Naive thymus-derived CD4-positive, alpha-beta T cell (primary cell): ENCODE measurements around the gene SVOP. TPM values are rescaled to one million over a fixed set of nuclear protein-coding genes. Genes with fewer than 3 reads are reported as not detected.

ENCODE experiments used
- ATAC-seq: fragments of 150-1000 bp; cut with Tn5 transposase; 2 replicates; pipeline ENCODE4 v1.10.0; 2021; ENCODE audit warnings: mild to moderate bottlenecking, moderate library complexity
- CTCF ChIA-PET: fragments of 350-600 bp; sonication (Branson Sonifier 250); formaldehyde crosslinking; loops from one replicate; lab custom pipeline; 2021; ENCODE audit warnings: antibody characterized with exemption; lab: Charles Lee
- POLR2A ChIA-PET: fragments of 350-600 bp; sonication (Branson Sonifier 250); formaldehyde crosslinking; loops from one replicate; lab custom pipeline; 2021; ENCODE audit warnings: antibody characterized with exemption, inconsistent platforms; lab: Charles Lee
- DNase-seq, 9 donors: peaks; one replicate each; pipeline versions ENCODE4 v3.0.0 to v3.0.0-alpha.2; 2020 to 2022; ENCODE audit warnings: mixed read lengths in 1 of 9
- H3K27ac ChIP-seq: one replicate; pipeline ENCODE4 v1.7.0; 2013; ENCODE audit warnings: mild to moderate bottlenecking, low read depth, low read length, moderate library complexity
- H3K27me3 ChIP-seq, 2 donors: one replicate each; pipeline ENCODE4 v1.7.0; 2013; ENCODE audit warnings: low read length in 2 of 2, mild to moderate bottlenecking in 2 of 2, moderate library complexity in 2 of 2; ENCODE audit not compliant: control insufficient read depth in 2 of 2, insufficient read depth in 2 of 2
- H3K36me3 ChIP-seq, 3 experiments: 1 replicate in 2 of 3; 2 replicates in 1 of 3; pipeline ENCODE4 v1.7.0; 2013; ENCODE audit warnings: low read length in 3 of 3, mild to moderate bottlenecking in 3 of 3, moderate library complexity in 1 of 3; ENCODE audit not compliant: insufficient read depth in 3 of 3, control insufficient read depth in 2 of 3
- H3K4me1 ChIP-seq, 2 donors: one replicate each; pipeline ENCODE4 v1.7.0; 2013; ENCODE audit warnings: low read length in 2 of 2, mild to moderate bottlenecking in 2 of 2, moderate library complexity in 1 of 2; ENCODE audit not compliant: control insufficient read depth in 2 of 2, insufficient read depth in 2 of 2
- H3K4me3 ChIP-seq: 2 replicates; pipeline ENCODE4 v1.7.0; 2013; ENCODE audit warnings: mild to moderate bottlenecking, low read length
- H3K9me3 ChIP-seq, 3 experiments: 1 replicate in 2 of 3; 2 replicates in 1 of 3; pipeline ENCODE4 v1.7.0; 2013; ENCODE audit warnings: low read length in 3 of 3; ENCODE audit not compliant: control insufficient read depth in 2 of 3
- H3K27ac Mint-ChIP-seq, 9 donors: one replicate each; pipeline ENCODE4 v1.8.0; 2020 to 2022; ENCODE audit warnings: mixed read lengths in 9 of 9, mild to moderate bottlenecking in 8 of 9, moderate library complexity in 5 of 9, inconsistent platforms in 2 of 9
- H3K27me3 Mint-ChIP-seq, 5 donors: one replicate each; pipeline ENCODE4 v1.8.0; 2021 to 2022; ENCODE audit warnings: mixed read lengths in 5 of 5, mild to moderate bottlenecking in 1 of 5
- H3K36me3 Mint-ChIP-seq, 5 donors: one replicate each; pipeline ENCODE4 v1.8.0; 2020 to 2022; ENCODE audit warnings: mixed read lengths in 5 of 5, mild to moderate bottlenecking in 3 of 5, inconsistent platforms in 1 of 5
- H3K4me1 Mint-ChIP-seq, 7 donors: one replicate each; pipeline ENCODE4 v1.8.0; 2020 to 2022; ENCODE audit warnings: mixed read lengths in 7 of 7, mild to moderate bottlenecking in 3 of 7, inconsistent platforms in 1 of 7
- H3K4me3 Mint-ChIP-seq, 10 donors: one replicate each; pipeline ENCODE4 v1.8.0; 2020 to 2022; ENCODE audit warnings: mild to moderate bottlenecking in 10 of 10, mixed read lengths in 10 of 10, moderate library complexity in 6 of 10, inconsistent platforms in 2 of 10
- H3K9me3 Mint-ChIP-seq, 11 donors: one replicate each; pipeline ENCODE4 v1.8.0; 2020 to 2022; ENCODE audit warnings: mixed read lengths in 11 of 11, mild to moderate bottlenecking in 4 of 11, inconsistent platforms in 1 of 11, moderate library complexity in 1 of 11
- intact Hi-C, 2 donors: fragments of 100-400 bp; cut with micrococcal nuclease; formaldehyde crosslinking; loops; one replicate each; pipeline ENCODE4 v1.15.1; 2023
- polyA plus RNA-seq, 2 donors: library from polyadenylated mRNA; unstranded; fragments of 300-500 nt; fragmentation: Illumina TruSeq; gene quantifications; one replicate each; pipeline ENCODE4 v1.2.3, GENCODE V29; 2021
- total RNA-seq, 6 experiments: library from RNA in 5 of 6; stranded (reverse) in 5 of 6; gene quantifications; 1 replicate in 5 of 6; 2 replicates in 1 of 6; pipeline ENCODE4 v1.2.3 and lab custom pipeline; 2021 to 2026

Gene SVOP
- total and polyA plus RNA-seq, 7 experiments from 2014 or later, result not detected

DNA sequence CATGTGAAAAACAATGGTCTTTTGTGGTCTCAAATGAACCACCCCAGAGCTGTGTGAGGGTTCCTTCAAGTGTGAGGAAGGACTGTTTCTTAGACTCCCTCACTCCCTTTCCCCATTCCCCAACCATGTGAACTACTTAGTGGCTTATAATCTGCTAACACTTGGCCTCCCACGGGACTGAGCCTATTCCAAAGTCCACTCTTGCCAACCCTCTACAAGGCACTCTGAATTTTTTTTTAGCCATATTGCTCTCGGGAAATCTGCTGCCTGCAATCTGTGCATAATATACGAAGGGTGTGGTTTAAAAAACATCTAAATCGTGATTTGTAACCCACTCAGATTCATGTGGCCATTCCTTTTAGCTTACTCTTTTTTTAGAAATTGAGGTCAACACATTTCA is 2.6 kb downstream of the SVOP start:
- Histone ChIP-seq H3K27ac (no peak overlapping the region), H3K27me3 (peaks cover 0 to 5% of the 10 kb centered on the region in 2 donors), H3K36me3 (no peaks in the 10 kb centered on the region), H3K9me3 (no peaks in the 10 kb centered on the region), H3K4me1 (no peaks in the 10 kb centered on the region), H3K4me3 (no peak overlapping the region)
- Mint-ChIP-seq H3K36me3 (no peaks in the 10 kb centered on the region), H3K4me3 (no peak overlapping the region), H3K27ac (no peak overlapping the region), H3K27me3 (peaks cover 35 to 59% (median 45%) of the 10 kb centered on the region in 5 donors), H3K4me1 (no peaks in the 10 kb centered on the region), H3K9me3 (peaks cover 0 to 2% (median 0%) of the 10 kb centered on the region in 11 donors)
- intact Hi-C loops, result no loop called here
- ATAC-seq (no peak), DNase-seq (no peak)
- CTCF ChIA-PET, result no interaction called here
- POLR2A ChIA-PET, result no interaction called here

DNA sequence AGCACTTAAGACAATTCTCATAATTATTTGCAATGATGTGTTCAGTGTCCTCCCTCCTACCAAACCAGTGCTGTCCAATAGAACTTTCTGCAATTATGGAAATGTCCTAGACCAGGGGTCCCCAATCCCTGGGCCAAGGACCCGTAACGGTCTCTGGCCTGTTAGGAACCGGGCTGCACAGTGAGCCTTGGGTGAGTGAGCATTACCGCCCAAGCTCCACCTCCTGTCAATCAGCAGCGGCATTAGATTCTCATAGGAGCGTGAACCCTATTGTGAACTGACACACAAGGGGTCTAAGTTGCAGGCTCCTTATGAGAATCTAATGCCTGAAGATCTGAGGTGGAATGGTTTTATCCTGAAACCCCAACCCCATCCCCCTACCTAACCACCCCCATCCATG is 3.9 kb downstream of the SVOP start:
- Histone ChIP-seq H3K4me3 (no peak overlapping the region), H3K27ac (no peak overlapping the region), H3K9me3 (no peaks in the 10 kb centered on the region), H3K27me3 (peaks cover 0 to 5% of the 10 kb centered on the region in 2 donors), H3K36me3 (no peaks in the 10 kb centered on the region), H3K4me1 (no peaks in the 10 kb centered on the region)
- POLR2A ChIA-PET, result no interaction called here
- no peak overlapping the region for H3K27ac Mint-ChIP-seq
- no peaks in the 10 kb centered on the region for H3K36me3 Mint-ChIP-seq
- CTCF ChIA-PET, result no interaction called here
- ATAC-seq, result no peak
- peaks cover 30 to 55% (median 42%) of the 10 kb centered on the region in 5 donors for H3K27me3 Mint-ChIP-seq
- DNase-seq, result no peak
- no peak overlapping the region for H3K4me3 Mint-ChIP-seq
- intact Hi-C loops, result no loop called here
- H3K9me3 Mint-ChIP-seq, result no peaks in the 10 kb centered on the region
- H3K4me1 Mint-ChIP-seq, result no peaks in the 10 kb centered on the region

- Mint-ChIP-seq H3K27ac (no peak overlapping the region), H3K27me3 (peaks cover 28 to 53% (median 43%) of the 10 kb centered on the region in 5 donors), H3K4me3 (no peak overlapping the region), H3K36me3 (no peaks in the 10 kb centered on the region), H3K9me3 (no peaks in the 10 kb centered on the region), H3K4me1 (no peaks in the 10 kb centered on the region)
- ChIA-PET CTCF (no interaction called here), POLR2A (no interaction called here)
- Histone ChIP-seq H3K9me3 (no peaks in the 10 kb centered on the region), H3K4me1 (no peaks in the 10 kb centered on the region), H3K27ac (no peak overlapping the region), H3K27me3 (no peaks in the 10 kb centered on the region), H3K36me3 (no peaks in the 10 kb centered on the region), H3K4me3 (no peak overlapping the region)
- intact Hi-C loops, result no loop called here
- DNase-seq (no peak), ATAC-seq (no peak)
These were observed 4.9 kb downstream of the SVOP start for GRCh38 chr12:109016016-109016415.

DNA sequence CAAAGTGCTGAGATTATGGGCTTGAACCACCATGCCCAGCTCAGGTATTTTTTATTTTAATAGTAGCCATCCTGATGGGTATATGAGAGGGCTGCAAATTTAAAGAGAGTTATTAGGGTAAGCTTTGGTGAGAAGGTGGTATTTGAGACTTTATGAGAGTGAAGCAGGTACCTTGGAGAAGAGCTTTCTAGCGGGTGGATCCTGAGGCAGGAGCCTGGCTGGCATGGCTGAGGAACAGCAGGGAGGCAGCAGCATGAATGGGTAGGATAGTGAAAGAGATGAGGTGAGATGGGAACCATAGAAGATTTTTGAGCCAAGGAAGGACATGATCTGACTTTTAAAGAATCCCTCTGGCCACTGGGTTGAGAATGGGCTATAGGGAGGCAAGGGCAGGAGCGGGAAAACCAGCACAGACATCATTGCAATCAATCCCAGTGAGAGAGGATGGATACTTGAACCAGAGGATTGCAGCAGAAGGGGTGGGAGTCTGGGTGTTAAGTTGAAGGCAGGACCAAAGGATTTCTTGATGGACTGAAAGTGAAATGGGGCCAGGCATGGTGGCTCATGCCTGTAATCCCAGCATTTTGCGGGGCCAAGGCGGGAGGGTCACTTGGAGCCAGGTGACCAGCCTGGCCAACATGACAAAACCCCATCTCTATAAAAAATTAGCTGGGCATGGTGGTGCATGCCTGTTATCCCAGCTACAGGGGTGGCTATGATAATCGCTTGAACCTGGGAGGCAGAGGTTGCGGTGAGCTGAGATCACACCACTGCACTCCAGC is 5.7 kb downstream of the SVOP start:
- H3K36me3 Mint-ChIP-seq, result no peaks in the 10 kb centered on the region
- peaks cover 21 to 49% (median 35%) of the 10 kb centered on the region in 5 donors for H3K27me3 Mint-ChIP-seq
- H3K27ac Mint-ChIP-seq, result no peak overlapping the region

DNA sequence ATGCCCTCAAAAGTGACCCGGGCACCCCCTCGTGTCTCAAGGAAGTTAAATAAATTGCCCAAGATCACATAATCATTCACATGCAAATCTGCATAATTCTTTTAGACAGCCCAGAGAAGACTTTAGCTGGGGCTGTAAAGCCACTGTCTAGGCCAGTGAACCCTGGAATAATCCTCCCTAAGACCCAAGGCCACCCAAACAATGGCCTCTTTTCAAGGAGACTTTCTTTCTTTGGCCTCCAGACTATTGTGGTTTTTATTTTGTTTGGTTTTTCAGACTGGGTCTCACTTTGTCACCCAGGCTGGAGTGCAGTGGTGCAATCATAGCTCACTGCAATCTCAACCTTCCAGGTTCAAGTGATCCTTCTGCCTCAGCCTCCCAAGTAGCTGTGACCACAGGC is 10.6 kb downstream of the SVOP start:
- Histone ChIP-seq H3K27me3 (no peaks in the 10 kb centered on the region), H3K9me3 (no peaks in the 10 kb centered on the region), H3K4me1 (no peaks in the 10 kb centered on the region), H3K4me3 (no peak overlapping the region), H3K36me3 (no peaks in the 10 kb centered on the region), H3K27ac (no peak overlapping the region)
- no peak overlapping the region for H3K27ac Mint-ChIP-seq
- intact Hi-C loops, result no loop called here
- CTCF ChIA-PET, result no interaction called here
- ATAC-seq (no peak), DNase-seq (no peak)
- no peaks in the 10 kb centered on the region for H3K4me1 Mint-ChIP-seq
- POLR2A ChIA-PET, result no interaction called here
- peaks cover 17 to 37% (median 23%) of the 10 kb centered on the region in 5 donors for H3K27me3 Mint-ChIP-seq
- H3K36me3 Mint-ChIP-seq, result no peaks in the 10 kb centered on the region
- no peaks in the 10 kb centered on the region for H3K9me3 Mint-ChIP-seq
- no peak overlapping the region for H3K4me3 Mint-ChIP-seq

More for the DNA sequence above, 5.7 kb downstream of the SVOP start:
- Histone ChIP-seq H3K4me1 (no peaks in the 10 kb centered on the region), H3K4me3 (no peak overlapping the region), H3K27me3 (no peaks in the 10 kb centered on the region), H3K36me3 (no peaks in the 10 kb centered on the region), H3K27ac (no peak overlapping the region), H3K9me3 (no peaks in the 10 kb centered on the region)
- ChIA-PET POLR2A (no interaction called here), CTCF (no interaction called here)
- DNase-seq, result no peak
- Mint-ChIP-seq H3K4me1 (no peaks in the 10 kb centered on the region), H3K9me3 (no peaks in the 10 kb centered on the region), H3K4me3 (no peak overlapping the region)
- no peak for ATAC-seq
- intact Hi-C loops, result no loop called here

DNA sequence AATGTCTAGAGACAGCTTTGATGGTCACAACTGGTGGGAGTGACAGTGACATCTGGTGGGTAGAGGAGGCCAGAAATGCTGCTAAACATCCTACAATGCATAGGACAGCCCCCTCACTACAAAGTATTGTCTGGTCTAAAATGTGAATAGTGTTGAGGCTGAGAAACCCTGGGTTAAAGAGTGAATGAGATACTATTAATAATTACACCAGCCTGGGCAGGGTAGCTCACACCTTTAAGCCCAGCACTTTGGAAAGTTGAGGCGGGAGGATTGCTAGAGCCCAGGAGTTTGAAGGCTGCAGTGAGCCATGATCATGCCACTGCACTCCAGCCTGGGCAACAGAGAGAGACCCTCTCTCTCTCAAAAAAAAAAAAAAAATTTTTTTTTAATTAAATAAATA is 11.1 kb downstream of the SVOP start:
- ChIA-PET CTCF (no interaction called here), POLR2A (no interaction called here)
- ATAC-seq (no peak), DNase-seq (no peak)
- Mint-ChIP-seq H3K4me1 (no peaks in the 10 kb centered on the region), H3K27me3 (peaks cover 14 to 38% (median 23%) of the 10 kb centered on the region in 5 donors), H3K9me3 (no peaks in the 10 kb centered on the region), H3K36me3 (no peaks in the 10 kb centered on the region), H3K4me3 (no peak overlapping the region), H3K27ac (no peak overlapping the region)
- Histone ChIP-seq H3K27ac (no peak overlapping the region), H3K4me1 (no peaks in the 10 kb centered on the region), H3K9me3 (no peaks in the 10 kb centered on the region), H3K4me3 (no peak overlapping the region), H3K27me3 (no peaks in the 10 kb centered on the region), H3K36me3 (no peaks in the 10 kb centered on the region)
- intact Hi-C loops, result no loop called here

DNA sequence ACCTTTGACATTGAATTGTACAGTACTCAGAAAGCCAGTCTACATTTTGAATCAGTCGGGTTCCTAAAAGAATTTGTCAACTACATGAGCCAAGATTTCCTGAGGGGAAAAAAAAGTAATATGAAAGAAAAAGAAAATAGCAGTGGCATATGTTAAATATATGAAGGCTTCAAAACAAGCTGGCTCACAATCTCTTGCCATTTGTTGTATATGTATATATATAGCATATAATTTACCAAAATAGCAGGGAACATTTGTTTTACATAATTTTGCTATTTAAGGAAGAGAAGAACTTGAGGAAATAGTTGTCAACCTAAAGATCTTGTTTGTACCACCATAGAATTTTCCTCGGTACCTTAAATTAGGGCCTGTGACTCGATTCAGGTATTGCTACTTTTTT is 16.9 kb downstream of the SVOP start:
- Histone ChIP-seq H3K4me1 (no peaks in the 10 kb centered on the region), H3K9me3 (no peaks in the 10 kb centered on the region)
- no peak overlapping the region for H3K4me3 Mint-ChIP-seq

More for the DNA sequence above, 16.9 kb downstream of the SVOP start:
- H3K27ac ChIP-seq, result no peak overlapping the region
- Mint-ChIP-seq H3K27ac (no peak overlapping the region), H3K4me1 (no peaks in the 10 kb centered on the region), H3K36me3 (no peaks in the 10 kb centered on the region), H3K27me3 (peaks cover 7 to 21% (median 14%) of the 10 kb centered on the region in 5 donors), H3K9me3 (no peaks in the 10 kb centered on the region)
- POLR2A ChIA-PET, result no interaction called here
- ATAC-seq (no peak), DNase-seq (no peak)
- H3K36me3 ChIP-seq, result no peaks in the 10 kb centered on the region
- H3K4me3 ChIP-seq, result no peak overlapping the region
- H3K27me3 ChIP-seq, result no peaks in the 10 kb centered on the region
- CTCF ChIA-PET, result no interaction called here
- intact Hi-C loops, result no loop called here
